AG10803 (cell line): ENCODE data around the gene KDM4C.

Source experiments
- DNase-seq: peaks from one replicate; pipeline ENCODE4 v3.0.0; 2010; ENCODE audit warnings: low read depth
- H3K4me3 ChIP-seq: 2 replicates; pipeline ENCODE4 v1.5.1; 2011; ENCODE audit warnings: mild to moderate bottlenecking, low read length, control low read depth
- CTCF ChIP-seq: conservative IDR thresholded peaks from 2 replicates; pipeline ENCODE4 v1.5.1; 2011; ENCODE audit warnings: mild to moderate bottlenecking, low read length, control low read depth, inconsistent platforms

The KDM4C gene

GRCh38 chr9:6901180-6901579, 143.4 kb downstream of the KDM4C start:
- TF ChIP-seq CTCF = no peak
- no peak for DNase-seq
- no peak overlapping the region for H3K4me3 ChIP-seq

GRCh38 chr9:6902423-6902822, 144.7 kb downstream of the KDM4C start:
- TF ChIP-seq CTCF = no peak
- no peak overlapping the region for H3K4me3 ChIP-seq
- DNase-seq = peak; percentile 6

- DNase-seq = no peak
- no peak for TF ChIP-seq CTCF
Measured at GRCh38 chr9:6904371-6904770, 146.6 kb downstream of the KDM4C start.

GRCh38 chr9:6905850-6906375, 148.1 kb downstream of the KDM4C start:
- no peak for DNase-seq
- TF ChIP-seq CTCF = no peak
- H3K4me3 ChIP-seq = no peak overlapping the region

More at GRCh38 chr9:6904371-6904770, 146.6 kb downstream of the KDM4C start:
- no peak overlapping the region for H3K4me3 ChIP-seq

- peak; percentile 35 for DNase-seq
- H3K4me3 ChIP-seq = no peak overlapping the region
- TF ChIP-seq CTCF = peak; percentile 82
Measured at GRCh38 chr9:6907772-6908381, 150.1 kb downstream of the KDM4C start.

GRCh38 chr9:6909181-6909580, 151.4 kb downstream of the KDM4C start:
- no peak for TF ChIP-seq CTCF
- DNase-seq = no peak
- no peak overlapping the region for H3K4me3 ChIP-seq

- no peak overlapping the region for H3K4me3 ChIP-seq
- DNase-seq = peak; percentile 25
- TF ChIP-seq CTCF = peak; percentile 62
Measured at GRCh38 chr9:6910032-6910431, 152.3 kb downstream of the KDM4C start.
